PC-3 (cell line): ENCODE measurements around the gene CCM2.

Experiments
- CTCF ChIP-seq: fragments of 300-600 bp; sonication (generic); conservative IDR thresholded peaks from 2 replicates; pipeline ENCODE4 v1.5.1; 2017; ENCODE audit warnings: antibody characterized with exemption, low read depth, mild to moderate bottlenecking, low read length
- EZH2 ChIP-seq: fragments of 300-600 bp; sonication (generic); IDR thresholded peaks from one replicate; pipeline ENCODE4 v1.6.1; 2017; ENCODE audit warnings: antibody characterized with exemption, mild to moderate bottlenecking, low read length; ENCODE audit not compliant: unreplicated experiment
- EZH2phosphoT487 ChIP-seq: fragments of 300-600 bp; sonication (generic); IDR thresholded peaks from 2 replicates; pipeline ENCODE4 v1.6.1; 2018; ENCODE audit warnings: mild to moderate bottlenecking, antibody characterized with exemption, low read length, borderline replicate concordance

GRCh38 chr7:45061352-45061751 lies 61.4 kb downstream of the CCM2 start:
- TF ChIP-seq CTCF (no peak), EZH2 (no peak), EZH2phosphoT487 (no peak)
